ENCODE measurements around the gene ZSCAN10.
"Not testable (repeated sequence)": the region's sequence is repeated elsewhere in the genome, so short reads cannot be mapped to it uniquely, and the experiment has no call there.

Gene ZSCAN10

DNA sequence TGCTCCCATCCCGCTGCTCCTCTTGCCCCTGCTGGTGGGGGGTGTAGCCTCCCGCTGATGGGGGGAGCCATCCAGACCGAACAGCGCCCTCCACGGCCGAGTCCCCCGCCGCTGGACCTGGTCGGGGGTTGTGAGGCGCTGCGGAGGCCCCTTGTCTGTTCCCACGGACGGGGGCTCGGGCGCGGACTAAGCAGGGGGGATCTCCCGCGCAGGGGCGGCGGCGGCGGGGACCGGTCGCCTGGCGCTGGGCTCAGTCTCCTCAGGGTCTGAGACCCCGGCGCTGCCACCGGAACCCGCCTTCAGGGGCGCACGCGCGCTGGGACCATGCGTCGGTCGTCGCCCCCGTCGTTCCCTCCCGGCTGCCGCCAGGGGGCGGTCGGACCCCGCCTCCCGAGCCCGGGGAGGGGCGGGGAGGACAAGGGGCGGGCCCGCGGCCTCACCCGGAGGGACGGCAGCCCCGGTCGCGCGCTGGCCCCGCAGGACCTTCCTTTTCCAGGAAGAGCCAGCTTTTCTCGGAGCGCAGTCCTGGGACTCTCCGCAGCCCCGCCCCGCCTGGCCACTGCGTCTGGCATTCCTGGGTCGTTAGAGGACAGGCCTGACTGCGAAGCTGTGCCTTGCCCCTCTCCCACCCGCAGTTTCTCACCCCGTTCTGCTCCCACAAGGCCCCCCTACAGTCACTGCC lies 39.9 kb downstream of the ZSCAN10 start:
- DNase-seq, result no peak

DNA sequence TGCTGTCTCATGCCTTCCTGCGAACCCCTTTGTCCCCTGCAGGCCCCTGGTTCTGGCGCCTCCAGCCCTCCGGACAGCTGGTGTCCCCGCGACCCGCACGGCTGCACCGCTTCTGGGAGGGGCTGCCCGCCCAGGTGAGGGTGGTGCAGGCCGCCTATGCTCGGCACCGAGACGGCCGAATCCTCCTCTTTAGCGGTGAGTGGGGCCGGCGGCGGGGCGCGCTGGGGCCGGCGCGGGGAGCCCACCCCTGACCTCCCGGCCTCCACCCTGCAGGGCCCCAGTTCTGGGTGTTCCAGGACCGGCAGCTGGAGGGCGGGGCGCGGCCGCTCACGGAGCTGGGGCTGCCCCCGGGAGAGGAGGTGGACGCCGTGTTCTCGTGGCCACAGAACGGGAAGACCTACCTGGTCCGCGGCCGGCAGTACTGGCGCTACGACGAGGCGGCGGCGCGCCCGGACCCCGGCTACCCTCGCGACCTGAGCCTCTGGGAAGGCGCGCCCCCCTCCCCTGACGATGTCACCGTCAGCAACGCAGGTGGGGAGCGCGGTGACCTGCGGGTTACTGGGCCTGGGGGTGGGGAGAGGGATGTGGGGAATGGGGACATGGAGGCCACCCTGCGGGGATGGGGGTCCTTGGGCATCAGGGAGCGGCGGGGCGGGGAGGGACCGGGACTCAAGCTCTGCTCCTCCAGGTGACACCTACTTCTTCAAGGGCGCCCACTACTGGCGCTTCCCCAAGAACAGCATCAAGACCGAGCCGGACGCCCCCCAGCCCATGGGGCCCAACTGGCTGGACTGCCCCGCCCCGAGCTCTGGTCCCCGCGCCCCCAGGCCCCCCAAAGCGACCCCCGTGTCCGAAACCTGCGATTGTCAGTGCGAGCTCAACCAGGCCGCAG lies 40.7 kb downstream of the ZSCAN10 start:
- no peak for DNase-seq

DNA sequence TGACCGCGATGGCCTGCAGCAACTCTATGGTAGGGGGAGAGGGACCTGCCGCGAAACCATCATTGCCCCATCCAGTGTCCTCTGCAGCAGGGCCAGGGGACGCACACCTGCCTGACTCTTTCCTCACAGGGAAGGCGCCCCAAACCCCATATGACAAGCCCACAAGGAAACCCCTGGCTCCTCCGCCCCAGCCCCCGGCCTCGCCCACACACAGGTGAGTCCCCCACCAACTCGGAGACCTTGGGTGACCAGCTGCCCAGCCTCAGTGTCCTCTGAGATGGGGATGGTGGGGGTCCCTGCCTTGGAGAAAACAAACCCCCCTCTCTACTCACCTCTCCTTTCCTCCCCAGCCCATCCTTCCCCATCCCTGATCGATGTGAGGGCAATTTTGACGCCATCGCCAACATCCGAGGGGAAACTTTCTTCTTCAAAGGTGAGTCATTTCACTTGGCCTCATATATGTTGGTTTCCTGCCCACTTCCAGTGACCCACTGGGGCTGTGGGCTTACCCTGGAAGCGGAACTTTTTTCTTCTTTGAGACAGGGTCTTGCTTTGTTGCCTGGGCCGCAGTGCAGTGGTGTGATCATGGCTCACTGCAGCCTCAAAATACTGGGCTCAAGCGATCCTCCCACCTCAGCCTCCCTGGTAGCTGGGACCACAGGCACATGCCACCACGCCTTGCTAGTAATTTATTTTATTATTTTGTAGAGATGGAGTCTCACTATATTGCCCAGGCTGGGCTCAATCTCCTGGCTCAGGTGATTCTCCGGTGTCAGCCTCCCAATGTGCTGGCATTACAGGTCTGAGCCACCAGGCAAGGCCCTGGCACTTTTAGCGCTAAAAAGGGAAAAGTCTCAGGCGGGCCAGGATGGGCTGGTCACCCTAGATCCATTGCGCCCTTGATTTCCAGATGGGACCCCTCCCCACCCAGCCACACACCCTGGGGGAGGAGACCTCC lies 41.6 kb downstream of the ZSCAN10 start:
- DNase-seq, result no peak

DNA sequence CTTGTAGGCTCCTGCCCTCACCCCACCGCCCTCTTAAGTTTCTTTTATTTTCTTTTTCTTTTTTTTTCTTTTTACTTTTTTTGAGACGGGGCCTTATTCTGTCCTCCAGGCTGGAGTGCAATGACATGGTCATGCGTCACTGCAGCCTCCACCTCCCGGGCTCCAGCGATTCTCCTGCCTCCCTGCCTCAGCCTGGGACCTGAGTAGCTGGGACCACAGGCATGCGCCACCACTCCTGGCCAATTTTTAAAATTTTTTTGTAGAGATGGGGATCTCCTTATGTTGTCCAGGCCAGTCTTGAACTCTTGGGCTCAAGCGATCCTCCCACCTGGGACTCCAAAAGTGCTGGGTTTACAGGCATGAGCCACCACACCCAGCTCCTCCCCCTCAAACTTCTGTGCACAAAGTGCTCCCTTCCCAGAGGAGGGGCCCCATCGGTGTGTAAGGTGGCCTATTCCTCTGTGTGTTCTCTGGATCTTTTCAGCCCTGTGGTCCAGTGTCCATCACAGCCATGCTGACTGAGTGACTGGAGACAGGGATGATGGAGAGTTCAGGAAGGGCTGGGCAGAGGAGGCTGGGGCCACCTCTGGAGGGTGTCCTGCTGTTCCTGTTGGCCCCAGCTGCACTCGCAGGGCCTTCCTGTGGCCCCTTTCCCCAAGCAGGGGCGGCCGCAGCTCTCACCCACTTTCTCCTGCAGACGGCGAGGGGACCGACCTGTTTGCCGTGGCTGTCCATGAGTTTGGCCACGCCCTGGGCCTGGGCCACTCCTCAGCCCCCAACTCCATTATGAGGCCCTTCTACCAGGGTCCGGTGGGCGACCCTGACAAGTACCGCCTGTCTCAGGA lies 42.5 kb downstream of the ZSCAN10 start:
- no peak for DNase-seq

DNA sequence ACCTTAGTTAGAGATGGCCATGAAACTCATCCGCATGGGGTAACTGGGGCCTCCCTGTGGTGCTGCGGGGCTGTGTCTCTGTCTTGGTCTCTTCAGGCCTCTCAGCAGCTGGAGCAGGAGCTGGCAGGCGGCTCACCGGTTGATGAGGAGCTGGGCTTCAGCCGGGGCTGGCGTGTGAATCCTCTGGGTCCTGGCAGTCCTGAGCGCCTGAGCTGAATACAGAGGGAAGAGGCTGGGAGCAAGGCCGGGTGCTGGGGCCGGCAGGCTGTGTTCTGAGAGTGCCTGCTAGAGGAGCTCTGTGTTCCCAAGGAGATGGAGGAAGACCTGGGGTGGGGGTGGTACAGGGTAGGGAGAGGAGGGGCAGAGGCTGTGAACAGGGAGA lies 43.4 kb downstream of the ZSCAN10 start:
- DNase-seq, result not testable (repeated sequence)

DNA sequence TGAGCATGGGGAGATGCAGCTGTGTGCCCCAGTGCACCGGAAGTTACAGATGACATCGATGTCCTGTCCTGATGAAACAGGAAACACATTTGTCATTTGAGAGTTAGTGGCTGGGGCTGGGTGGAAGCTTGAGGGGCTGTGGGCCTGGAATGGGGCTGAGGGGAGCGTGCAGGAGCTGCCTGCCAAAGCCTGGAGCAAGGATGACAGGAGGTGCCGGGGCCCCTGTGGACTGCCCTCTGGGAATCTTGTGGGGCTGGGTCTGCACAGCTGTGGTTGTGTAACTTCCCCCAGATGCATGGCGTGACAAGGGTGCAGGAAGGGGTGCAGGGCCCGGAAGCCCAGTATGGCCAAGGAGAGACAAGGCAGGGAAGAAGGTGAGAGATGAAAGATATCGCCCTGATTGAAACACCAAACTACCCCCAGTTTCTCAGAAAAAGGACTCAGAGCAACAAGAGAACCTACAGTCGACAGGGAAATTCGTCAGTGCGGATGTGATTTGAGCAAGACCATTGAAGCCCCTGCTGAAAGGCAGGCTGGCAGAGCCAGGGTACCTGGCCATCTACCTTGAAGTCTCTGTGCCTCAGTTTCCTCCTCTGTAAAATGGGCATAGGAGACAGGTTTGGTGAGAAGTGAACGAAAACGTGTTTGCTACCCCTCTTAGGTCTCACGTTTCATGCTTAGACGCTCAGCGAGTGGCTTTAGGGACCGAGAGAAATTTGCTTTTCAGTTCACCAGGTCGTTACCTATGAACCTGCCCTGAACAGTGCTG lies 43.9 kb downstream of the ZSCAN10 start:
- no peak for DNase-seq

DNA sequence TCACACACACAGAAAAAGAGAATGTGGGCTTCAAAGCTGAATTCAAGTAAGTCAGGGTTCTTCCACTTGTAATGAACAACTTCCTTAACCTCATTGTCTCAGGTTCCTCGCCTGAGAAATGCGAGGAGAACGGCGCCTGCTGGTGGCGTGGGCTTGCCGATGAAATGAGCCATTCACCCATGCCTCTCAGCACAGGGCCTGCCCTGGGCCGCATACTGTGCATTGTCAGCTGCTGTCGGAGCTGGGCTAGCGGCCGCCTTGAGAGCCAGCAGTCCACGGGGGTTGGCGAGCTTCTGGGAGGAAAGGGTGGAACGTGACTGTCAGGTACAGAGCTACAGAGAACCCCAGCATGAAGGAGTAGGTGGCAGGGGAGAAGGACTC lies 45.8 kb downstream of the ZSCAN10 start:
- DNase-seq, result not testable (repeated sequence)

DNA sequence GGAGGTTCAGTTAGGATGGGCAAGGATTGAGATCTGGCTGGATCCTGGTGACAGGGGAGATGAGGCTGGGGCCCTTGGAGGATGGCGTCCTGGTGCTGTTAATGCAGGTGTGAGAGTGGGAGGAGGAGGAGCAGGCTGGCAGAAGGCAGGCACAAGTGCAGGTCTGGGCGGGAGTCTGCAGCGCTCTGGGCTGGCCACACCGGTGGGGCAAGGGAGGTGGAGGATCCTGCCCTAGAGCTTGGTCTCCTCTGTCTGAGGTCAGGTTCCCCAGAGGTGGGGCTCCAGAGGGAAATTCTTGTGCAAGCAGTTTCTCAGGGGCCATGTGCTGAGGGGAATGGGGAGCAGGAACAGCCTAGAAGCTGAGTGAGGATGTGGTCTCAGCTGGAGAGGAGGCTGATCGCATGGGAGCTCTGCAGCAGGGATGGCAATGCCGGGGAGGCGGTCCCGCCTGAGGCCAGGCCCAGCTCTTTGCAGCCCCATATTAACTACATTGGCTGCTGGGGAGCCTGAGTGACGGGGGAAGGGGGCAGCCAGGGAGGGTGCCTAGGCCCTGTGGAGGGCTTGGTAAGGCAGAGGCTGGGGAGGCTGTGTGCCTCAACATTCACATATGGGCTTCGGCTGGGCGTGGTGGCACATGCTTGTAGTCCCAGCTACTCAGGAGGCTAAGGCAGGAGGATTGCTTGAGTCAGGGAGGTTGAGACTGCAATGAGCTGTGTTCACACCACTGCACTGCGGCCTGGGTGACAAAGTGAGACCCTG lies 46.3 kb downstream of the ZSCAN10 start:
- not testable (repeated sequence) for DNase-seq

DNA sequence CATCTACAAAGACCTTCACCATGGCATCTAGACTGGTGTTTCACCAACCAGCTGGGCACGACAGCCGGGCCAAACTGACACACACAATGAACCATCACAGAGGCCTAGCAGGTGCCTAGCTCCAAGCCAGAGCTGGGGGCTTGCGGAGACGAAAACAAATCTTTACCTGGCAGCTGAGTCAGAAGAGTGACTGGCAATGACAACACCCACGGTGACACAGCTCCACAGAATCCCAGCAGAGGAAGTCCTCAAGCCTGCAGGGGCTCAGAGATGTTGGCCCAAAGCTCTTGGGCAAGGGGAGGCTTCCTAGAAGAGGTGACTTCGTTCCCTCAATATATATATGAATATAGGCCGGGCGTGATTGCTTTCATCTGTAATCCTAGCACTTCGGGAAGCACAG lies 47.6 kb downstream of the ZSCAN10 start:
- no peak for DNase-seq

DNA sequence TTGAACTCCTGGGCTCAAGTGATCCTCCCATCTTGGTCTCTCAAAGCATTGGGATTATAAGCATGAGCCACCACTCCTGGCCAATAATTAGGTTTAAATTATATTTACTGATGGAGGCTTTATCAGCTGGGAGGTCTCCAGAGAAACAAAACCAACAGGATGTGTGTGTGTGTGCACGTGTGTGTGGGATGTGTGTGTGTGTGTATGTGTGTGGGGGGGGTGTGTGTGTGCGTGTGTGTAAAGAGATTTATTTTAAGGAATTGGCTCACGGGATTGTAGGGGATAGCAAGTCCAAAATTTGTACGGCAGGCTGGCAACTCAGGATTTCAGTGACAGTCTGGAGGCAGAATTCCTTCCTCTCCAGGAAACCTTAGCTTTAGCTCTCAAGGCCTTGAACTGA lies 48.1 kb downstream of the ZSCAN10 start:
- DNase-seq, result no peak

DNA sequence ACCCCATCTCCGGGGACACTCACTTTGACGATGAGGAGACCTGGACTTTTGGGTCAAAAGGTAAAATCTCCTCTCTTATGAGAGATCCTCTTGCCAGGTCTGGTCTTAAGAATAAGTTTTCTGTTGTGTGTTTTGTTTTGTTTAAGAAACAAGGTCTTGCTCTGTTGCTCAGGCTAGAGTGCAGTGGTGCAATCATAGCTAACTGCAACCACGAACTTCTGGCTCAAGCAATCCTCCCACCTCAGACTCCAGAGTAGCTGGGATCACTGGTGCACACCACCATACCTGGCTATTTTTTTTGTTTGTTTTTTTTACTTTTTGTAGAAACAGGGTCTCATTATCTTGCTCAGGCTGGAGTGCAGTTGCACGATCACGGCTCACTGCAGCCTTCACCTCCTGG lies 48.6 kb downstream of the ZSCAN10 start:
- no peak for DNase-seq

DNA sequence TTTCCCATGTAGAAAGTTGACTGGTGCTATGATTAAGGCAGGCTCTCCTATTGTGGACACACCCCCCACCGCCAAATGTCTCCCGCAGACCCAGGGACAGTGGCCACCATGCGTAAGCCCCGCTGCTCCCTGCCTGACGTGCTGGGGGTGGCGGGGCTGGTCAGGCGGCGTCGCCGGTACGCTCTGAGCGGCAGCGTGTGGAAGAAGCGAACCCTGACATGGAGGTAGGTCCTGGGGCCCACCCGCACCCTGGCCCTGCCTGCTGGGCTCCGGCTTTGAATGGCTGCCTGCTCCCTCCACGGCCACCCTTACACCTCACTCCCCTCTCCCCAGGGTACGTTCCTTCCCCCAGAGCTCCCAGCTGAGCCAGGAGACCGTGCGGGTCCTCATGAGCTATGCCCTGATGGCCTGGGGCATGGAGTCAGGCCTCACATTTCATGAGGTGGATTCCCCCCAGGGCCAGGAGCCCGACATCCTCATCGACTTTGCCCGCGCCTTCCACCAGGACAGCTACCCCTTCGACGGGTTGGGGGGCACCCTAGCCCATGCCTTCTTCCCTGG lies 49.1 kb downstream of the ZSCAN10 start:
- no peak for DNase-seq

DNA sequence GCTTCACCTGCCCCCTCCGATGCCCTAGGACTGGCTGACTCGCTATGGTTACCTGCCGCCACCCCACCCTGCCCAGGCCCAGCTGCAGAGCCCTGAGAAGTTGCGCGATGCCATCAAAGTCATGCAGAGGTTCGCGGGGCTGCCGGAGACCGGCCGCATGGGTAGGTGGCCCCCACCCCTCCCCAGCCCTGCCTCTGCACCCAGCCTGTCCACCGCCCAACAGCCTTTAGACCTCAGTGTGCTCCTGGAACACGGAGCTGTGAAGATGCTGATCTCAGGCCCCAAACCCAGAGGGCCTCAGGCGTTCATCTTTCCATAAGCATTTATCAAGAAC lies 51.7 kb downstream of the ZSCAN10 start:
- no peak for DNase-seq

DNA sequence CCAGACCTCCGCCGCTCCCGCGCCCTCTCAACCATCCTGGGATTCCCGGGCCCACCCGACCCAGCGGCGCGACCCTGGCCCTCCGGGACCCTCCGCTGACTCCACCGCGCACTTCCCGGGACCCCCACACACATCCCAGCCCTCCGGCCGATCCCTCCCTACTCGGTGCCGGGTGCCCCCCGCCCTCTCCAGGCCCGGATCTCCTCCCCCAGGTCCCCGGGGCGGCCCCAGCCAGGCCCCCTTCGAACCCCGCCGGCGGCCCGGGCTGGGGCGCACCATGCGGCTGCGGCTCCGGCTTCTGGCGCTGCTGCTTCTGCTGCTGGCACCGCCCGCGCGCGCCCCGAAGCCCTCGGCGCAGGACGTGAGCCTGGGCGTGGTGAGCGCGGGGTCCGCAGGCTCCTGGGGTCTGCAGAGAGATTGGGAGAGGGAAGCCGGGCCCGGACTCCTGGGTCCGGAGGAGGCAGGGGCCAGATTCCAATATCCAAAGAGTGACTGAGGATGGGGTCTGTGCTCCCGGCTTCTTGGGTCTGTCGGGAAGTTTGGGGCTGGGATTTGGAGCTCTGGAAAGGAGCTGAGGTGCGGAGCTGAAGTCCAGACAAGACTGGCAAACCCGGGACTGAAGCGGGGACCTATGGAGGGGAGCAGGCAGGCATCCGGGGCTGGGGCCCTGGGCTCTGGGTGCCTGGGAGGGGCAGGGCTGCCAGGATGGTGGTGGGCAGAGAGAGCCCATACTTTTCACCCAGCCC lies 52.3 kb downstream of the ZSCAN10 start:
- no peak for DNase-seq

DNA sequence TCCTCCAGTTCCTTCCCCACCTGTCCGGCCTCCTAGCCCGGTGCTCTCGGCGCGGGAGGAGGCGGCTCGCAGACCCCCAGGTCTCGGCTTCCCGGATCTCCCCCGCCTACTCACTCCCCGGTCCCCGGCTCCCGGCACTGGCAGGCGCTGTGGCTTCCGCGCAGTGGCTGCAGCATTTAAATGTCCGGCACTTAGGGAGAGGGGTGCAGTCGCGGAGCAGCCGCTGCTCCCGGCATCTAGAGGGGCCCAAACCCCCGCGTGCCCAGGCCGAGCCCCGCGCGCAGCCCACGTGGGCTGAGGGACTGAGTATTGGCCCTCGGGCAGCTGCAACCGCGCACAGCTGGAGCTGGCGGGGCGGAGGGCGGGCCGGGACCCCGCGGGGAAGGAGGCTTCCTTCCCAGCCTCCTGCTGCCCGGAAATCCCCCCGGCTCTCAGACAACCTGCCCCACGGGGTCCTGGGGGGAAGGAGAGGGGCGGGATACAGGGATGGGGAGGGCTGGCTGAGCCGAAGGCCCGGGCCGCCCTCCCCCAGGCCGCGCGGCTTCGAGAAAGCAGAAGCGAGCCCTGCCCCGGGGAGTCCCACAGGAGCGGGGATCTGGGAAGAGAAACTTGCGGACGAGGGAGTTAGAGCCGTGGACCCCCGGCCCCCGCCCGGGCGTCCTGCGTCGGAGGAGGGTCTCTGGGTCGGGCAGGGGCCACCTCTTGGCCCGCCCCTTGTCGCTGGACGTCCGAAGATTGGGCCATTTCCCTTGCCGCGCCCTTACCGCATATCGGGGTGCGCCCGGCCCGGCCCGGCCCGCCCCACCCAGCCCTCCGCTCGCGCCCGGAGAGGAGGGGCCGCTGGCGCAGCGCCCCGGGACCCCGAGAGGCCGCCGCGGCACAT lies 53.1 kb downstream of the ZSCAN10 start, which contains the start of gene MMP25:
Gene MMP25 (plus strand): TSS at position 804 of the 883 bp plus-strand sequence. CDS start 357 bp downstream, outside the sequence.
- no peak for DNase-seq

DNA sequence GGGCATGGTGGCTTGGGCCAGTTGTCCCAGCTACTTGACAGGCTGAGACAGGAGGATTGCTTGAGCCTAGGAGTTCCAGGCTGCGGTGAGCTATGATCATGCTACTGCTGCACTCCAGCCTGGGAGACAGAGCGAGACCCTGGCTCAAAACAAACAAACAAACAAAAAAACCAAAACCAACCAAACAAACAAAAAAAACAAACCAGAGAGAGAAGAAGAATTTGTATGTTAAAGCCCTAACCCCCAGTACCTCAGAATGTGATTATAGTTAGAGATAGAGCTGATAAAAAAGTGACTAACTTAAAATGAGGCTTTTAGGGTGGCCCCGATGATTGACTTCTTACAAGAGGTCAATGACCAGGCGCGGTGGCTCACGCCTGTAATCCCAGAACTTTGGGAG lies 54.4 kb downstream of the ZSCAN10 start:
- no peak for DNase-seq

DNA sequence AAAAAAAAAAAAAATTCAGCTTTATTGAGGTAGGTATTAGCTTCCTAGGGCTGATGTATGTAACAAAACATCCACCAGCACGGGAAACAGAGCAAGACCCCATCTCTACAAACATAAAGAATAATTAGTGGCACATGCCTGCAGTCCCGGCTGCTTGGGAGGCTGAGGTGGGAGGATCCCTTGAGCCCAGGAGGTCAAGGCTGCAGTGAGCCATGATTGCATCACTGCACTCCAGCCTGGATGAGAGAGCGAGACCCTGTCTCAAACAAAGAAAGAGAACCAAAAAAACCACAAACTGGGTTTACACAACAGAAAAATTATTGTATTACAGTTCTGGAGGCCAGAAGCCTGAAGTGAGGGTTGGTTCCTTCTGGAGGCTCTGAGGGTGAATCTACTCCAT lies 56.7 kb downstream of the ZSCAN10 start:
- no peak for DNase-seq

DNA sequence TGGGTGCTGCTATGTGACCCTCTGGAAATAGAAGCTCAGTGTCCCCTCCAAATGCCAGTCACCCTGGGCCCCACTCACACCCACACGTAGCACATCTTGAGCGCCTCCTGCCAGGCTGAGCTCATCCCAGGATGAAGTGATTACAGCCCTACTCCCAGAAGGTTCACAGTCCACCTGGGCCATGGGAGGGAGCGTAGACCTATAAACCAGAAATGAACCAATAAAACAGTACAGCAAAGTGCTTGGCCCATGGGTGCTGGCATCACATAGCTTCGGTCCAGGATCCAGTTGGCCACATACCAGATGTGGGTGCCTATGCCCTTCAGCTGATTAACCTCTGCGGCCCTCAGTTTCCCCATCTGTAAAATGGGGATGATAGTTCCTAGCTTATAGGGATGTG lies 60.2 kb downstream of the ZSCAN10 start:
- no peak for DNase-seq

Measured in NCI-H187 treated with DMSO at 0.1 percent for 48 hours (cell line).